Stimulated activated memory B cell treated with anti-CD40 and anti-IgM and Interleukin-4, amounts not matched to agents 10 μg/mL and 1 μg/mL and 100 μg/mL, for 72 hours (primary cell): Measurements from ENCODE around the gene SEMA3B.

Experiments used
- ATAC-seq: fragments of 150-1000 bp; cut with Tn5 transposase; 2 replicates; pipeline ENCODE4 v1.10.0; 2021
- H3K27ac Mint-ChIP-seq: one replicate; pipeline ENCODE4 v1.8.0; 2022; ENCODE audit warnings: mild to moderate bottlenecking, mixed read lengths
- H3K27me3 Mint-ChIP-seq: one replicate; pipeline ENCODE4 v1.8.0; 2022; ENCODE audit warnings: mixed read lengths
- H3K36me3 Mint-ChIP-seq: one replicate; pipeline ENCODE4 v1.8.0; 2022; ENCODE audit warnings: mixed read lengths
- H3K4me1 Mint-ChIP-seq: one replicate; pipeline ENCODE4 v1.8.0; 2022; ENCODE audit warnings: mixed read lengths
- H3K4me3 Mint-ChIP-seq: one replicate; pipeline ENCODE4 v1.8.0; 2022; ENCODE audit warnings: mild to moderate bottlenecking, moderate library complexity, mixed read lengths
- H3K9me3 Mint-ChIP-seq: one replicate; pipeline ENCODE4 v1.8.0; 2022; ENCODE audit warnings: mixed read lengths

SEMA3B gene

GRCh38 chr3:50316657-50317242 lies 47.8 kb downstream of the SEMA3B start:
- Mint-ChIP-seq H3K4me3 (peak overlapping the region; percentile 62), H3K36me3 (peaks cover 8% of the 10 kb centered on the region), H3K27me3 (no peaks in the 10 kb centered on the region), H3K9me3 (no peaks in the 10 kb centered on the region), H3K4me1 (peaks cover 52% of the 10 kb centered on the region), H3K27ac (peak overlapping the region; percentile 88)
- peak; percentile 63 for ATAC-seq

DNA sequence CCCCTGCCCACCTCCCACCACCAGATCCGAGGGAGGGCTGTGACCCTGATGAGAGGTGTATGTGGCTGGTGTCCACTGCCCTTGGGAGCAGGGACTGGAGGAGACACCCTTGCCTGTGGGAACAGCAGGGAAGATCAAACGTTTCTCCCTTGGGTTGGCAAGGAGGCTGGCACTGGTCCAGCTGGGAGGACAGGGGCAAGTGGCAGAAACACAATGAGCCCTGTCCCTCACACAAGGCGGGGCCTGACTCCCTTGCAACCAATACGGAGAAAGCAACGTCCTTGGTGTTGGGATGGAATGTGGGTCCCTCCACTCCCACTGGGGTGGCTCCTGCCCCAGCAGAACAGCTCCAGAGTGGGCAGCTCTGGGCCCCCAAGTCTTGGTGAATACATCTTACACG lies 48.4 kb downstream of the SEMA3B start:
- H3K27ac Mint-ChIP-seq, result peak overlapping the region; percentile 88
- H3K27me3 Mint-ChIP-seq, result no peaks in the 10 kb centered on the region
- H3K9me3 Mint-ChIP-seq, result no peaks in the 10 kb centered on the region
- H3K4me1 Mint-ChIP-seq, result peaks cover 54% of the 10 kb centered on the region
- H3K4me3 Mint-ChIP-seq, result no peak overlapping the region
- ATAC-seq, result no peak
- H3K36me3 Mint-ChIP-seq, result peaks cover 8% of the 10 kb centered on the region

GRCh38 chr3:50318163-50318562 lies 49.2 kb downstream of the SEMA3B start:
- no peak overlapping the region for H3K4me3 Mint-ChIP-seq
- no peak overlapping the region for H3K27ac Mint-ChIP-seq

DNA sequence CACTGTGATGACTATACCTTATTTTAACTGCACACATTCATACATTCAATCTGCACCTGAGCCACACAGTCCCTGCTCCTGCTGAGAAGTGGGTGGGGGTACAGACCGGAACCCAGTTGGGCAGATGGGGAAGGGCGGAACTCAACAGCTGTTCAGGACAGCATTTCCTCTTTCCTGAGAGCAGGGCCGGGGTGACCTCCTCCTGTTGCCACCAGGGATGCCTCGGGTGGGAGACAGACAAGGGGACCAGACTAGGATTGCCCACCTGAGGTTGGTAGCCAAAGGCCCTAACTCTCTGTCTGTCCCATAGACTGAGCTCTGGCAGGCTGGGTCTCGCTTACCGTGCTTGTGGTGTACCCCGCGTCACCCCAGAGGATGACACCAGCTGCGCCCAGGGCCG lies 49.7 kb downstream of the SEMA3B start:
- no peak overlapping the region for H3K27ac Mint-ChIP-seq
- H3K4me1 Mint-ChIP-seq, result peaks cover 67% of the 10 kb centered on the region
- H3K36me3 Mint-ChIP-seq, result peaks cover 8% of the 10 kb centered on the region

More at GRCh38 chr3:50318163-50318562, 49.2 kb downstream of the SEMA3B start:
- Mint-ChIP-seq H3K4me1 (peaks cover 62% of the 10 kb centered on the region), H3K9me3 (no peaks in the 10 kb centered on the region), H3K27me3 (no peaks in the 10 kb centered on the region), H3K36me3 (peaks cover 8% of the 10 kb centered on the region)
- ATAC-seq, result no peak

GRCh38 chr3:50319181-50319893 lies 50.4 kb downstream of the SEMA3B start:
- Mint-ChIP-seq H3K4me1 (peaks cover 72% of the 10 kb centered on the region), H3K27me3 (no peaks in the 10 kb centered on the region), H3K4me3 (peak overlapping the region; percentile 17), H3K27ac (no peak overlapping the region), H3K36me3 (peaks cover 9% of the 10 kb centered on the region), H3K9me3 (no peaks in the 10 kb centered on the region)
- no peak for ATAC-seq

More for the DNA sequence above, 49.7 kb downstream of the SEMA3B start:
- Mint-ChIP-seq H3K9me3 (no peaks in the 10 kb centered on the region), H3K27me3 (no peaks in the 10 kb centered on the region), H3K4me3 (no peak overlapping the region)
- no peak for ATAC-seq

- Mint-ChIP-seq H3K4me3 (peak overlapping the region; percentile 77), H3K36me3 (peaks cover 16% of the 10 kb centered on the region), H3K27me3 (no peaks in the 10 kb centered on the region), H3K4me1 (peaks cover 77% of the 10 kb centered on the region), H3K9me3 (no peaks in the 10 kb centered on the region), H3K27ac (peak overlapping the region; percentile 97)
- no peak for ATAC-seq
Observed at GRCh38 chr3:50319894-50320625, 51.1 kb downstream of the SEMA3B start.

DNA sequence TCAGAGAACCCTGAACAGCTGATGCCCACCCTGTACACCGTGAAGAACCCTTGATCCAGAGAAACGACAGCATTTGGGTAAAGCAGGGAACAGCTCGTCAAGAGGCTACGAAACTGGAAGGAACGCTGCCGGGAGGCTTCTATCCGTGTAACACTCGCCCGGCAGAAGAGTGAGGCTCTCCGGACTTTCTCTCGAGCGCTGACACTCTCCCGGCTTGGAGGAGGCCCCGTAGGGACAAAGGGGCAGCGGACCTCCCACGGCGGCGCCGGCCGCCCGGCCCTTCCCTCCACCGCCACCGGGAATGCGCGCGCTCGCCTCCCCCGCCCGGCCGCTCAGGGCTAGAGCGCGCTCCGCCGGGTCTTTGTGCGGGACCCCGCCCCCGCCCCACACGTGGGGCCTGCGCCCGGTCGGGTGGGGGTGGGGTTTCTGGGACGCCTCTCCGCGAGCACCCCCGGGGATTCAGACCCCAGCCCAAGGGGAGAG lies 51.9 kb downstream of the SEMA3B start:
- Mint-ChIP-seq H3K27ac (peak overlapping the region; percentile 97), H3K36me3 (peaks cover 21% of the 10 kb centered on the region), H3K4me1 (peaks cover 78% of the 10 kb centered on the region), H3K9me3 (no peaks in the 10 kb centered on the region), H3K4me3 (peak overlapping the region; percentile 77), H3K27me3 (no peaks in the 10 kb centered on the region)
- ATAC-seq, result peak; percentile 82

GRCh38 chr3:50321336-50322114 lies 52.6 kb downstream of the SEMA3B start:
- Mint-ChIP-seq H3K36me3 (peaks cover 17% of the 10 kb centered on the region), H3K4me1 (peaks cover 78% of the 10 kb centered on the region), H3K9me3 (no peaks in the 10 kb centered on the region), H3K27ac (peak overlapping the region; percentile 97), H3K27me3 (no peaks in the 10 kb centered on the region), H3K4me3 (peak overlapping the region; percentile 82)
- ATAC-seq, result peak; percentile 90

GRCh38 chr3:50322115-50322385 lies 53.1 kb downstream of the SEMA3B start:
- peak overlapping the region; percentile 97 for H3K27ac Mint-ChIP-seq
- peak overlapping the region; percentile 82 for H3K4me3 Mint-ChIP-seq

GRCh38 chr3:50322386-50323091 lies 53.6 kb downstream of the SEMA3B start, which contains the start of gene HYAL2:
Gene HYAL2 (minus strand): TSS chr3:50322745. CDS start chr3:50320489, 2,256 bp downstream.
- H3K4me1 Mint-ChIP-seq, result peaks cover 79% of the 10 kb centered on the region
- peak within 1 kb of the TSS; percentile 82 for H3K4me3 Mint-ChIP-seq
- H3K27me3 Mint-ChIP-seq, result no peaks in the 10 kb centered on the region
- H3K36me3 Mint-ChIP-seq, result peaks cover 12% of the 10 kb centered on the region
- peak within 1 kb of the TSS; percentile 97 for H3K27ac Mint-ChIP-seq
- ATAC-seq, result no peak
- H3K9me3 Mint-ChIP-seq, result no peaks in the 10 kb centered on the region

More at GRCh38 chr3:50322115-50322385, 53.1 kb downstream of the SEMA3B start:
- ATAC-seq, result no peak
- peaks cover 12% of the 10 kb centered on the region for H3K36me3 Mint-ChIP-seq
- no peaks in the 10 kb centered on the region for H3K27me3 Mint-ChIP-seq
- peaks cover 78% of the 10 kb centered on the region for H3K4me1 Mint-ChIP-seq
- no peaks in the 10 kb centered on the region for H3K9me3 Mint-ChIP-seq

GRCh38 chr3:50323092-50323600 lies 54.2 kb downstream of the SEMA3B start:
- Mint-ChIP-seq H3K27ac (peak overlapping the region; percentile 5), H3K4me3 (no peak overlapping the region), H3K36me3 (peaks cover 12% of the 10 kb centered on the region), H3K4me1 (peaks cover 77% of the 10 kb centered on the region), H3K9me3 (no peaks in the 10 kb centered on the region), H3K27me3 (no peaks in the 10 kb centered on the region)
- no peak for ATAC-seq

DNA sequence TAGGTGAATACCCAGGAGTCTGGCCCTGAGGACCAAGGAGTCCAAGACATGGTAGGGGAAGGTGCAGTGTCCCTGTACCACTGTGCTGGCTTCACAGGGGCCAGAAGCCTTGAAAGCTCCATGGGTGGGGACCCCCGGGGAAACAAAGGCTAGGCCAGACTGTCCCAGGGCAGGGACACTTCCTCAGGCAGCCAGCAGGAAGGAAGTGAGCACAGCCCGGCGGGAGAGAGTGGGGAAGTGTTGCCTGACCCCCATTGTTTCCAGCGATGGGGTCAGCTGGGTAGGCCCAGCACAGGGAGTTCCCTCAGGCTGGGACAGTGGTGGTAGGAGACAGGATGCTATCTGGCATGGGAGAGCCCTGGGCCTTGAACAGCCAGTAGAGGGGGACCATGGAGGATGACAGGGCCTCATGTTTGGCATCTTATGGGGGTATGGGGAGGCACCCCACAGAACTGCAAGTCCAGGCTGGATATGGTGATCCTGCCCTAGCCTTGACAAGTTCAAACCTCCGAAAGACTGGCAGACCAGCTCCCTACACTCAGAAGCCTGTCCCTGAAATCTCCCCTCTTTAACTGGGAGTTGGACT lies 54.8 kb downstream of the SEMA3B start:
- H3K4me3 Mint-ChIP-seq, result no peak overlapping the region

DNA sequence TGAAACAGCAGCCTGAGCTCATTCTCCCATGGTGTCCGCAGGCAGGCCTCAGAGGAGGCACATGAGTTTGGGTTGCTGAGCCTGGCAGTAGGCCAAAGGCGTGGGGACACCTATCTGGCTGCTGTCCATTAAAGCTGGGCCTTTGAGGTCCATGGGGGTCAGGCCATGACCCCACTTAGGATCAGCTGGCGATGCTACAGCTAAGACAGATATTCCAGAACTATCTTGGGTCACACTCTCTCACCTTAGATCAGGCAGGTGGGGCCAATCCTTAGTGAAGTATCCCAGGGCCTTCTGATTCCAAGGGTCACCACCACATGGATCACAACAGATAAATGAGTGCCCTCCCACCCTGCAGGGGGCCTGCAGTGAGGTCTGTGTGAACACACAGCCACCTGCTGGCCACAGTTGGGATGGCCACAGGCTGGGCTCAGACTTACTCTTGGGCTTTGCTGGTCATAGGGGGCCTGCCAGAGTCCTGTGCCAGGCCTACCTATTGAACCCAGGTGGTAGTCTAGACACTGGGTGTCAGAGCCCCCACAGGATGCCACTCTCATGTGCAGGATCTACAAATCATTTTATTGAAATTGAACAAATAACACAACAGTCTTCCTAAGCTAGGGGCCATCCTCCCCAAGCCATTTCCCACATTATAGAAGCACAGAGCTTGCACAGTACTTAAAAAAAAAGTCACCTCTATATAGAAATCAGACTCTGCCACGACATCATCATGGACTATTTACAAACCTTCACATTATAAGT lies 55.6 kb downstream of the SEMA3B start:
- Mint-ChIP-seq H3K4me3 (no peak overlapping the region), H3K27me3 (no peaks in the 10 kb centered on the region), H3K4me1 (peaks cover 69% of the 10 kb centered on the region), H3K27ac (peak overlapping the region; percentile 5), H3K9me3 (no peaks in the 10 kb centered on the region), H3K36me3 (peaks cover 12% of the 10 kb centered on the region)
- ATAC-seq, result no peak

More for the DNA sequence above, 54.8 kb downstream of the SEMA3B start:
- ATAC-seq, result no peak
- peaks cover 12% of the 10 kb centered on the region for H3K36me3 Mint-ChIP-seq
- peaks cover 77% of the 10 kb centered on the region for H3K4me1 Mint-ChIP-seq
- H3K27ac Mint-ChIP-seq, result peak overlapping the region; percentile 5
- H3K27me3 Mint-ChIP-seq, result no peaks in the 10 kb centered on the region
- H3K9me3 Mint-ChIP-seq, result no peaks in the 10 kb centered on the region
